Measurements from ENCODE around the gene MAPK14.

- TF ChIP-seq MAX (IDR thresholded peaks at IDR 0.05) (no peak), TAF1 (IDR thresholded peaks at IDR 0.05; ENCODE audit: low read depth) (no peak), RAD21 (IDR thresholded peaks at IDR 0.05; ENCODE audit: low read depth) (no peak), TEAD4 (IDR thresholded peaks at IDR 0.05) (no peak), TCF12 (IDR thresholded peaks at IDR 0.05; ENCODE audit: low read depth) (no peak), CEBPB (IDR thresholded peaks at IDR 0.05) (no peak), YY1 (IDR thresholded peaks at IDR 0.05; ENCODE audit: low read depth) (no peak)
These were observed 90.3 kb downstream of the MAPK14 start for GRCh38 chr6:36117658-36118549.

Data from Ishikawa (cell line).